ENCODE results near the gene ABHD12. TPM values are rescaled to one million over a fixed set of nuclear protein-coding genes. Genes with fewer than 3 reads are reported as not detected.
A peak's percentile ranks its signal among the peaks of the same experiment; 100 is the strongest.

Gene ABHD12
- 30.6 and 34.6 TPM in 2 replicates for total RNA-seq (2013; cell fraction: nucleolus; rRNA removed)
- total RNA-seq (2014; rRNA removed) (22.8 and 33.0 TPM in 2 replicates), total RNA-seq (2014; rRNA removed; fragmentation: Illumina TruSeq; extraction: Trizol) (15.9 and 22.0 TPM in 2 replicates), total RNA-seq (2021) (37.1 and 42.2 TPM in 2 replicates), polyA plus RNA-seq (2011; rRNA removed) (14.2 and 16.1 TPM in 2 replicates), polyA plus RNA-seq (2014; fragmentation: Illumina TruSeq; extraction: Trizol) (19.8 and 27.6 TPM in 2 replicates), polyA plus RNA-seq (2014; fragmentation: Nextera tagmentation; extraction: Ambion mirVana) (1 to 10 TPM; 1.5 to 4.1 TPM), polyA plus RNA-seq (2014; rRNA removed) (25.7 and 28.8 TPM in 2 replicates), polyA plus RNA-seq (2016; fragmentation: Nextera tagmentation; extraction: Ambion mirVana) (10 to 100 TPM; 52.4 to 61.8 TPM), polyA minus RNA-seq (2011; rRNA and poly(A)+ RNA removed) (21.3 and 24.1 TPM in 2 replicates), Bru-seq, nascent RNA (percentile 74 among the genes with signal in this experiment), BruChase-seq, experiment 1, labeled RNA remaining after a 6-hour chase (percentile 70 among the genes with signal in this experiment), BruChase-seq, experiment 2, labeled RNA remaining after a 2-hour chase (percentile 69 among the genes with signal in this experiment)
- polyA plus RNA-seq (2011; ENCODE audit: low read depth), result 28.3 TPM
- 19.5 and 21.7 TPM in 2 replicates for polyA plus RNA-seq (2011; cell fraction: cytosol; rRNA removed)
- 23.4 and 24.7 TPM in 2 replicates for polyA plus RNA-seq (2011; cell fraction: nucleus; rRNA removed)
- 28.7 and 33.4 TPM in 2 replicates for polyA plus RNA-seq (2012)
- 4.7 and 15.1 TPM in 2 replicates for polyA minus RNA-seq (2011; cell fraction: cytosol; rRNA and poly(A)+ RNA removed)
- 13.9 and 28.6 TPM in 2 replicates for polyA minus RNA-seq (2011; cell fraction: nucleus; rRNA and poly(A)+ RNA removed)
- long read RNA-seq, experiment 1, transcript ABHD12-202 (13 exons, 1,725 nt), result minor isoform, 5 of 100 reads
- long read RNA-seq, experiment 1, transcript ABHD12-201 (13 exons, 2,117 nt), result major isoform, 74 of 100 reads
- long read RNA-seq, experiment 1, partial matches to known transcripts, result 0 of 100 reads
- long read RNA-seq, experiment 1, other reads (novel, unspliced or antisense), result 21 of 100 reads
- long read RNA-seq, experiment 2, partial matches to known transcripts, result 3 of 7 reads
- long read RNA-seq, experiment 2, other reads (novel, unspliced or antisense), result 3 of 7 reads

GRCh38 chr20:25390538-25391528 is at the start of gene ABHD12:
Gene ABHD12 (minus strand): TSS chr20:25390835. CDS start chr20:25390703, 132 bp downstream.
- ChIA-PET POLR2A (interaction anchor here (0.5 to 1.4 kb wide), 2 partner anchors 17 to 591 kb away, joined by 3 read pairs; partner anchors contain the start of gene GINS1), RAD21 (ENCODE audit: unreplicated experiment) (interaction anchor here (0.6 to 1.4 kb wide), 5 partner anchors 17 to 234 kb away, joined by 3 to 6 read pairs (median 4); partner anchors contain the start of genes GINS1 and PYGB), CTCF (no interaction called here), SMC1A (ENCODE audit: uncharacterized antibody, unreplicated experiment) (interaction anchor here (0.6 kb wide), 1 partner anchor 81 kb away, joined by 3 read pairs; no protein-coding TSS in a partner anchor)
- Histone ChIP-seq H3K27me3 (replicated peaks in 1 of 2; ENCODE audit: control insufficient read depth in 2 of 2, insufficient read depth in 2 of 2, low read length in 1 of 2) (no peaks in the 10 kb centered on the region), H3K27ac (ENCODE audit: control insufficient read depth, insufficient read depth) (peak within 1 kb of the TSS; percentile 78), H3K4me2 (ENCODE audit: control insufficient read depth, insufficient read depth) (peak within 1 kb of the TSS; percentile 62), H3K36me3 (ENCODE audit: control insufficient read depth in 2 of 2, insufficient read depth in 2 of 2, low read length in 1 of 2) (no peaks in the 10 kb centered on the region), H3K4me1 (ENCODE audit: control insufficient read depth, insufficient read depth, low read length) (no peaks in the 10 kb centered on the region; the same call in 1 of the 2 replicates), H3K79me2 (ENCODE audit: control insufficient read depth, insufficient read depth, low read length) (peaks cover 36% of the 10 kb centered on the region), H2AFZ (ENCODE audit: control insufficient read depth, low read depth, low read length) (peak within 1 kb of the TSS; percentile 83), H3K4me3 (peak within 1 kb of the TSS; percentile 78), H3K9me3 (replicated peaks; ENCODE audit: control insufficient read depth, insufficient read depth, low read length) (no peaks in the 10 kb centered on the region), H4K20me1 (ENCODE audit: control insufficient read depth, insufficient read depth) (no peaks in the 10 kb centered on the region), H3K9ac (ENCODE audit: control insufficient read depth, insufficient read depth, low read length) (peak within 1 kb of the TSS; percentile 87)
- intact Hi-C loops (cut with micrococcal nuclease; ENCODE audit: unreplicated experiment), result loop anchor here (2.0 kb wide), 1 partner anchor 72 kb away; no protein-coding TSS in a partner anchor
- in situ Hi-C loops (cut with MboI), result loop anchor here (5.0 kb wide), 1 partner anchor 94 kb away; no protein-coding TSS in a partner anchor
- peak; percentile 96 for ATAC-seq
- BruUV-seq (replicated peaks), result TSS peak; percentile 95
- peak; percentile 77 for DNase-seq (ENCODE audit: low read depth, low spot score)
- under 1% methylated on average over 47 of the region's 91 CpGs for WGBS (ENCODE audit: insufficient coverage, insufficient replicate concordance, low lambda C conversion rate, missing lambda C conversion rate)
- FAIRE-seq, result peak; percentile 78
- TF ChIP-seq KDM1A (IDR thresholded peaks at IDR 0.05; ENCODE audit: borderline replicate concordance) (no peak), EED (IDR thresholded peaks at IDR 0.05; ENCODE audit: low read depth) (peak; percentile 41; the same call in 1 of the 2 replicates), SMAD5 (IDR thresholded peaks at IDR 0.05; ENCODE audit: low read depth) (peak; percentile 70; the same call in 1 of the 2 replicates), SMC3 (IDR thresholded peaks at IDR 0.05; ENCODE audit: borderline replicate concordance, low read length) (0 out of 2 replicates have a peak, but pooled peaks have one; percentile 20), ZBTB40 (IDR thresholded peaks at IDR 0.05; ENCODE audit: borderline replicate concordance) (peak; percentile 57; the same call in 1 of the 2 replicates), RELB (IDR thresholded peaks at IDR 0.05; ENCODE audit: low read depth) (peak; percentile 51; the same call in 1 of the 2 replicates), NBN (IDR thresholded peaks at IDR 0.05) (0 out of 2 replicates have a peak, but pooled peaks have one; percentile 36), POLR2AphosphoS2 (IDR thresholded peaks at IDR 0.05; ENCODE audit: low read depth, low read length) (peak; percentile 59; the same call in 1 of the 2 replicates), RBBP5 (conservative IDR thresholded peaks at IDR 0.05) (no peak)
